K562 (cell line): ENCODE measurements around the gene COX7A1. TPM values are rescaled to one million over a fixed set of nuclear protein-coding genes. Genes with fewer than 3 reads are reported as not detected.
A peak's percentile ranks its signal among the peaks of the same experiment; 100 is the strongest.

Experiments
- ESRRA ChIP-seq: fragments of 450-650 bp; IDR thresholded peaks from 2 replicates; pipeline ENCODE4 v1.6.1; 2014; ENCODE audit warnings: low read depth, mild to moderate bottlenecking, moderate library complexity, borderline replicate concordance
- MEF2A ChIP-seq: IDR thresholded peaks from 2 replicates; pipeline ENCODE4 v1.6.1; 2011; ENCODE audit warnings: low read depth, mild to moderate bottlenecking, low read length, moderate library complexity; ENCODE audit not compliant: control insufficient read depth
- MGA ChIP-seq: fragments of 450-650 bp; IDR thresholded peaks from 2 replicates; pipeline ENCODE4 v1.6.1; 2016; ENCODE audit warnings: mild to moderate bottlenecking, moderate library complexity
- MTA2 ChIP-seq: fragments of 450-650 bp; IDR thresholded peaks from 2 replicates; pipeline ENCODE4 v1.6.1; 2016; ENCODE audit warnings: low read depth
- POLR2B ChIP-seq: fragments of 450-650 bp; IDR thresholded peaks from 2 replicates; pipeline ENCODE4 v1.6.1; 2018; ENCODE audit warnings: low read depth; ENCODE audit not compliant: partially characterized antibody
- SMARCA4 ChIP-seq: fragments of 450-650 bp; IDR thresholded peaks from 2 replicates; pipeline ENCODE4 v1.6.1; 2016
- polyA plus RNA-seq, 8 experiments: library from polyadenylated mRNA; depleted of rRNA in 4 of 8; stranded (reverse) in 5 of 8; unstranded in 3 of 8; fragments of >200 nt; fragmentation: Nextera tagmentation in 2 of 8; fragmentation: Illumina TruSeq in 1 of 8; extraction: Ambion mirVana in 2 of 8; extraction: Trizol in 1 of 8; gene quantifications; 2 replicates each; pipeline versions ENCODE4 v1.2.1 to v1.2.3, GENCODE V29; 2011 to 2014; ENCODE audit warnings: inconsistent platforms in 1 of 8, missing spikeins in 1 of 8
- total RNA-seq, 7 experiments: library from RNA; depleted of rRNA in 6 of 7; stranded (reverse); fragments of >200 nt in 6 of 7; fragmentation: Illumina TruSeq in 2 of 7; extraction: Trizol in 2 of 7; gene quantifications; 2 replicates each; pipeline versions ENCODE4 v1.2.1 to v1.2.3, GENCODE V29; 2011 to 2021; ENCODE audit warnings: low replicate concordance in 1 of 7
- TF ChIP-seq, protein P1 (sequence below), 2 experiments: IDR thresholded peaks; 2 replicates each; pipeline ENCODE4 v1.6.1; 2012; ENCODE audit warnings: improper control_type of control experiment in 2 of 2, low read depth in 2 of 2, low read length in 2 of 2, borderline replicate concordance in 1 of 2
- TF ChIP-seq, protein P2 (sequence below), 2 experiments: IDR thresholded peaks; 2 replicates each; pipeline ENCODE4 v1.6.1; 2011; ENCODE audit warnings: borderline replicate concordance in 1 of 2, control low read depth in 1 of 2, low read depth in 1 of 2, low read length in 1 of 2, mild to moderate bottlenecking in 1 of 2, mixed read lengths in 1 of 2, moderate library complexity in 1 of 2; ENCODE audit not compliant: insufficient read depth in 1 of 2, insufficient read length in 1 of 2, poor library complexity in 1 of 2, severe bottlenecking in 1 of 2; ENCODE audit errors: extremely low read depth in 1 of 2

The COX7A1 gene
- total and polyA plus RNA-seq, 9 of the 15 experiments (the other 6 are each of a cell fraction or from before 2014, with no cell fraction given), result 0.08 TPM; not detected in 8

DNA sequence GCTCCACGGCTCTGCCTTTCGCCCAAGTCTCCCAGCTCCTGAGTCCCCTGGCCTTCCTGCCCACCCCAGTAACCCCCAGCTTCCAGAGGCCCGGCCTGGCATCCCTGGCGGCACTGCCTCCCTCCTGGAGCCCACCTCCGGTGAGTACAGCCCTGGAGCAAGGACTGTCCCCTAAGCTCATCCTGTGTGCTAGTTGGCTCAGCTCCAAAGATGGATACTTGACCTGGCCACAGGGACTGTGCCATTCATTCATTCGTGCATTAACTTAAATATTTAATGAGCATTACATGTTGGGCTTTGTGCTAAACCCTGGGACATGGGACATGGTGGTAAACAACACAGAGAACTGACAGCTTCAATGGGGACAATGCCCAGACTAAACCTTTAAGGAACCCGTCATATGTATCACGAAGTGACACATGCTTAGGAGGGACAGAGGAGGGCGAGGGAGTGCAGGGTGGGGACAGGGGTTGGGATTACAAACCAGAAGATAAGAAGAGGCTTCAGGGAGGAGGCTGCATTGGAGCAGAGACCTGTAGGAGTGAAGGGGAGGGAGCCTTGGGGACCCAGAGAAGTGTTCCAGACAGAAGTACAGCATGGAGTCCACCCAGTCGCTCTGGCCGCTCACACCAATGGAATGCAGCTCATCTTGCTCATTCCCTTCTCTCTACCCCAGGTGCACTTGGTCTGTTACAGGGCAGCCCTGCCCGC lies 48.2 kb downstream of the COX7A1 start (continued):
- TF ChIP-seq, protein P1, sequence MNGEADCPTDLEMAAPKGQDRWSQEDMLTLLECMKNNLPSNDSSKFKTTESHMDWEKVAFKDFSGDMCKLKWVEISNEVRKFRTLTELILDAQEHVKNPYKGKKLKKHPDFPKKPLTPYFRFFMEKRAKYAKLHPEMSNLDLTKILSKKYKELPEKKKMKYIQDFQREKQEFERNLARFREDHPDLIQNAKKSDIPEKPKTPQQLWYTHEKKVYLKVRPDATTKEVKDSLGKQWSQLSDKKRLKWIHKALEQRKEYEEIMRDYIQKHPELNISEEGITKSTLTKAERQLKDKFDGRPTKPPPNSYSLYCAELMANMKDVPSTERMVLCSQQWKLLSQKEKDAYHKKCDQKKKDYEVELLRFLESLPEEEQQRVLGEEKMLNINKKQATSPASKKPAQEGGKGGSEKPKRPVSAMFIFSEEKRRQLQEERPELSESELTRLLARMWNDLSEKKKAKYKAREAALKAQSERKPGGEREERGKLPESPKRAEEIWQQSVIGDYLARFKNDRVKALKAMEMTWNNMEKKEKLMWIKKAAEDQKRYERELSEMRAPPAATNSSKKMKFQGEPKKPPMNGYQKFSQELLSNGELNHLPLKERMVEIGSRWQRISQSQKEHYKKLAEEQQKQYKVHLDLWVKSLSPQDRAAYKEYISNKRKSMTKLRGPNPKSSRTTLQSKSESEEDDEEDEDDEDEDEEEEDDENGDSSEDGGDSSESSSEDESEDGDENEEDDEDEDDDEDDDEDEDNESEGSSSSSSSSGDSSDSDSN (IDR thresholded peaks at IDR 0.05; ENCODE audit: borderline replicate concordance in 1 of 2, low read depth in 2 of 2, low read length in 2 of 2), result no peak
- TF ChIP-seq POLR2B (no peak), MGA (peak; percentile 61), SMARCA4 (peak; percentile 80), ESRRA (no peak), MTA2 (peak; percentile 60; the same call in 1 of the 2 replicates), MEF2A (no peak)
- TF ChIP-seq, protein P2, sequence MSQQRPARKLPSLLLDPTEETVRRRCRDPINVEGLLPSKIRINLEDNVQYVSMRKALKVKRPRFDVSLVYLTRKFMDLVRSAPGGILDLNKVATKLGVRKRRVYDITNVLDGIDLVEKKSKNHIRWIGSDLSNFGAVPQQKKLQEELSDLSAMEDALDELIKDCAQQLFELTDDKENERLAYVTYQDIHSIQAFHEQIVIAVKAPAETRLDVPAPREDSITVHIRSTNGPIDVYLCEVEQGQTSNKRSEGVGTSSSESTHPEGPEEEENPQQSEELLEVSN (IDR thresholded peaks at IDR 0.05; ENCODE audit: borderline replicate concordance in 1 of 2, extremely low read depth in 1 of 2, insufficient read depth in 1 of 2, insufficient read length in 1 of 2, low read depth in 1 of 2, low read length in 1 of 2, poor library complexity in 1 of 2, severe bottlenecking in 1 of 2), result peak; percentile 25 to 42
